Activated CD4-positive, alpha-beta T cell treated with anti-CD3 and anti-CD28 coated beads, Interleukin-2, amount 50 U/mL, for 48 hours (primary cell): Measurements from ENCODE around the gene FRMD3.
A peak's percentile ranks its signal among the peaks of the same experiment; 100 is the strongest.

Experiments
- DNase-seq, 2 experiments: peaks; one replicate each; pipeline ENCODE4 v3.0.0-alpha.2; 2020

FRMD3 gene

DNA sequence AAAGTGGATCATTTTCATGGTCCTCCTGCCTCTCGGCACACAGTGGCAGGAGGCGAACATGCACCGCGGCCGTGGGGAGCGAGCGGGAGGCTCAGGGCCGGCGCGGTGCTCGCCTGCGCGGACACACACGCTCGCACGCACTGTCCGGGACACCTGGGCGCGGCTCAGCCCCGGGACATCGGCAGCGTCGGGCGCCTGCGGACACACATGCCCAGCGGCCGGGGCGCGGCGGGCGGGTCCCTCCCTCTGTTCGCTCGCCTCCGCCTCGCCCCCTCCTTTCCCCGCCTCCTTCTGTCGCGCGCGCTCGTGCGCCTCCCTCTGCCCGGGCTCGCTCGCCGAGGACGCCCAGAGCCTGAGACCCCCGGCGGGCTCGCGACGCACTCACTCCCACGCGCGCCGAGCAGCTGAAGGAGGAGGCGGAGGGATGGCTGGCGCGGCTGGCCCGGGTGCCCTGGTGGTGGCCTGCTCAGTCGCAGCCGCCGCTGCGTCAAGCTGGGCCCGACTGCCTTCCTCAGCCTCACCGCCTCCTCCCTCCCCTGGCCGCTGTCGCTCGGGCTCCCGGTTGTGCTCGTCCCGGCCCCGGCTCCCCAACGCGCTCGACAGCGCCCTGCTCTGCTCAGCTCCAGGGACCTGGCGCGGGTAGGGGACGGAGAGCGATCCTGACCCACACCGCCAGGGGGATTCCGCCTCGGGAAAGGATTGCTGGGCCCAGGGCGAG is at the start of gene FRMD3:
TSS of gene FRMD3 (minus strand) at position 230 of the 718 bp plus-strand sequence. CDS start at position 60, 170 bp downstream.
- peak; percentile 39 to 57 for DNase-seq

DNA sequence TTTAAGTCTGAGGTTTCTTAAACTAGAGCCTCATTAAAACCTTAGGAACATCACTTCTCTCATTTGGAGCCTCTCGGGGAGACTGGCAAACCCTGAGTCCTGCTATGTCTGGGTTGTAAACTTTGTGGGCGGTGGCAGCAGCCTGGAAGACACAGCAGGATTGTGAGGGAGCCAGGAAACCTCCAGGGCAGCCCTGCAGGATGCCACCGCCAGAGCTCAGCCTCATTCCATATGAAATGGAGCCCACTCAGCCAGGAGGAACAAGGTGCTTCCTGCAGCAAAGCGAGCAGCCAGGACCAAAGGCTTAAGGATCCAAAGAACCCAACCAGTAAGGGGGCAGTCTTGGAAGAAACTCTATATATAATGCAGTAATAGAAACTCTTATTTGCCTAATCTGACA is 46.8 kb upstream of the FRMD3 start:
- no peak for DNase-seq

DNA sequence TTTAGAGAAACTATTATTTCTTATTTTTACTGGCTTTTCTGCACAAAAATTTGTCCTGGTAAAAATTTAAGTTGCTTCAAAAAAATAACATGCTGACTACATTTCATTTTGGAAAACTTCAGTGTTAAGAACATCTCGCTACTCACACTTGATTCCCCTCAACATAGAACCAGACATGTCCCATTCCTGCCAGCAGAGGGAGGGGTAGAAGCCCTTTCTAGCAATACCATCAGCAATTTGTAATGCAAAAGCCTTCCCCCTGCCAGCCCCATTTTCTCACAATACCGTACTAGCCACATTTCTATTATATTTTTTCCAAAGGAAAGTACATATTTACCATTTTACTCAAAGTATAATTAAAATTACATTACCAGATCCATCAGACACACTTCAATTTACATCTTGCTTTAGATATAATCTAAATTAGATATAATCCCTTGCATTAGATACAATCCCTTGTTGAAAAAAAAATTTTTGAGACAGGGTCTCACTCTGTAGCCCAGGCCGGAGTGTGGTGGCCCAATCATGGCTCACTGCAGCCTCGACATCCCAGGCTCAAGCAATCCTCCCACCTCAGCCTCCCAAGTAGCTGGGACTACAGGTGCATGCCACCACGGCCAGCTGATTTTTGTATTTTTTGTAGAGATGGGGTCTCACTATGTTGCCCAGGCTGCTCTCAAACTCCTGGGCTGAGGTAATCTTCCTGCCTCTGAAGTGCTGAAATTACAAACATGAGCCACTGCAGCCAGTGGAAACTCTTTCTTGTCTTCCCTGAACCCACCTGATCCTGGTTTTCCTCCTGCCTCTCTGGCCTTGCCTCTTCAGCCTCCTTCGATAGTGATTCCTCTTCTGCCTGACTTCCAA is 45.2 kb upstream of the FRMD3 start:
- peak; percentile 10 to 30 for DNase-seq

DNA sequence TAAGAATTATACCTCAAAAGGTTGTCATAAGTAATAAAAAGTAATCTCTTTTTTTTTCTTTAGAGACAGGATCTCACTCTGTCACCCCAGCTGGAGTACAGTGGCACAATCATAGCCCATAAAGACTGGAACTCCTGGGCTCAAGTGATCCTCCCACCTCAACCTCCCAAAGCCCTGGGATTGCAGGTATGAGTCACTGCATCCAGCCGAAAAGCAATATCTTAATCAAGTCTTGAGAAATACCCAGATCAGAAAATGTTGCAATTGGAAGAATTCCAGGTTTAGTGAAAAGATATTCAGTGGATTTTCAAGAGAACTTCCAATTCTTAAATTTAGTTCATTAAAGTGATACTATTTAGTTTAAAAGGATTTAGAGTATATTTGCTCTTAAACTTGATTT is 43.8 kb upstream of the FRMD3 start:
- no peak for DNase-seq

DNA sequence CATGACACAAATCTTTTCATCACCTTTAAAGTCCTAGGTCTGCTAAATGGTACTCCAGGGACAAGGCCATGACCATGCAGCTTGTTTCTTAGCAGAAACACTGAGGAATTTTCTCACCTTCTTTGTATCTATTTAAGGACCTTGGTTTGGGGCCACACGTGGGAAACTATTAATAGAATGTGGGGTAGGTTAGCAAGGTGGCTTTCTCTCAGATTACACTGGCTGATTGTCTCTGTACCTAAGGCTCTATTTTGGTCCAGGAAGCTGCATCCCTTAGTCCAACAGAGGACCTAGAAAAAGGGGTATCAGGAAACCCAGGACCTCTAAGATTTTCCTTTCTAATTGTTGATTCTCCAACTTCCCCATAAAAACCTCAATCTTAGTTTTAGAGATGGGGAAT is 36.3 kb upstream of the FRMD3 start:
- DNase-seq: no peak

DNA sequence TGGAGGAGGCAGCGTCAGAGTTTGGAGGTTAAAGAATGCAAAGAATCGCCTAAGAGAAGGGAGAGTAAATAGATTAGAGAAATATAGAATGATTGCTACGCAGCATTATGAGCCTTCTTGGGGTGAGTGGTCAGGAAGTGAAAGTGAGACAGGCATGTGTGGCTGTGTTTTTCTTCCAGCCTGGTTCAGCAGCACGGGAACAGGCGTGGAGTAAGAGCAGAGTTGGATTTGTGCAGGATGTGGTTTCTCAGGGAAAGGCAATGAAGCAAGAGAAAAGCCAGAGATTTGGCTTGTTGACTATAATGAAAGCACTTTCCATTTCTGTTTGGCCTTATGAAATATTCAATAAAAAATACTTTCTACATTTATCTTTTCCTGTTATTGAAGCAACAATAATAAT is 34.3 kb upstream of the FRMD3 start:
- DNase-seq: no peak

DNA sequence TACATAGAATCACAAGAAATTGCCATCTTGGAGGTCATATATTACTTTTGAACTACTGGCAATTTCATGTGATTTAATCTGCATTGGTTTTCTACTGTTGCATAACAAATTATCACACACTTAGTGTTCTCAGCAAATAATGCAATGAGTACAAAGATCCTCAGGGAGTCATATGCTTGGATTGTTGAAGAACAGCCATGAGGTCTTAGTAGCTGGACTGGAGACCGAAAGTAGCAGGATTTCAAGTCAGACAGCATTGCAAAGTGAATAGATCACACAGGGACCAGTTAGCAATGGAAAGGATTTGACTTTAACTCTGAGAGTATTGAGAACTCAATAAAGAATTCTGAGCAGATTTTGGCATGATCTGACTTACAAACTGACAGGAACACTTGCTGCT is 32.2 kb upstream of the FRMD3 start:
- no peak for DNase-seq

DNA sequence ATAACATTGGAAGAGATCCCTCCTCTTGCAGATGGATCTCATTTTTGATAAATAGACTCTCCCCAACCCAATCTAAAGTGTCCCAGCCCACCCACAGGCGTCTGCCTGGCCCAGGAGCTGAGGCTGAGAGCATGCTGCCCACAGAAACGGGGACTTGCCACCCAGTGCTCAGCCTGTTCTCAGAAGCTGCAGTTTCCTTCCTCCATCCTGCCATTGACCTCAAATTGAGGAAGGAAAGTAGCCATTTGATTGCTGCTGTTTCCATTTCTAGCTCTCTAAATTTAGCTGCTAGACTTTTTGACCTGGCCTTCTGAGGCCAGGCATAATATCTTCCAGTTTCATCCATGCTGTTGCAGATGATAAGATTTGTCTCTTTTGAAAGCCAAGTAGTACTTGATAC is 31.1 kb upstream of the FRMD3 start:
- DNase-seq: no peak

DNA sequence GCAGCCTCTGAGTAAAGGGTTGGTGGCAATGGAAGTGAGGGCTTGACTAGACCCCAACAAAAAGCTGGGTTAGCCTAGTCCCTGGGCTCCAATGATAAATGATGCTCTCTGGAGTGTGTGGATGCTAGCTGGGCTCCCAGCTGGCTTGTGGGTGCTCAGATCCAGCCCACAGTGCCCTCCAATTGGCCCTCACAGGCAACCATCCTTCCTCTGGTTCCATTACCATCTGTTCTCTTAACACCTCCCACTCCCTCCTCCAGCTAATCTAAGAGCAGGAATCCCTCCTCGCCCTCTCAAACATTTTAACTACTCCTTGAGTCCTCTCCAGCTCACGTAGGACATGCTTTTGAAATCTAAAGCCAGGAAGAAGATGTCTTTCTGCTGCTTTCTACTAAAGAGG is 25.2 kb upstream of the FRMD3 start:
- DNase-seq: no peak

DNA sequence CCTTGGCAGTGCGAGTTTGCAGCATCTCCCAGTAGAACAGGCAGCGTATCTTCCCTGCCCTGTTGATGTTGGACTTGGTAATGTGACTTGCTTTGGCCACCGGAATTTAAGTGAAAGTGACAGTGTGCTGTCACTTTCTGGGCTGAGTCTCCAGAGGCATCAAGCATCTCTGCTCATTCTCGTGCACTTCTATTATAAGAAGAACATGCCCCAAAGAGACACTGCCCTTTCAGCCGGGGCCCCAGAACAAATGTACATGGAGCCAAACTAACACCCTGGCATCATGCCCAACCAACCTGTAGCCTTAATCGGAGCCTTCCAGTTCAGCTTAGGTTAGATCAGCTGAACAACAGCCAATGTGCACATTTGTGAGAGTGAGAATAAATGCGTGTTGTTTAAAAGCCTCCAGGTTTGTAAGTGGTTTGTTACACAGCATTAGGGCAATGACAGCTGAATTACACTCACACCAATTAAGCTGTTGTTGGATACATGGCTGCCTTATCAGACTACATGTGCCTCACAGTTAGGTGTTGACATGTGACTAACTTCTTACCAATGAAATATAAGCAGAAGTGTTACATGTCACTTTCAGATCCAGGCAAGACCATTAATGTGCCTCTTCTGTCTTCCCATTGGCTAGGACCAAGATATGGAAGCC is 22.1 kb upstream of the FRMD3 start:
- no peak for DNase-seq

DNA sequence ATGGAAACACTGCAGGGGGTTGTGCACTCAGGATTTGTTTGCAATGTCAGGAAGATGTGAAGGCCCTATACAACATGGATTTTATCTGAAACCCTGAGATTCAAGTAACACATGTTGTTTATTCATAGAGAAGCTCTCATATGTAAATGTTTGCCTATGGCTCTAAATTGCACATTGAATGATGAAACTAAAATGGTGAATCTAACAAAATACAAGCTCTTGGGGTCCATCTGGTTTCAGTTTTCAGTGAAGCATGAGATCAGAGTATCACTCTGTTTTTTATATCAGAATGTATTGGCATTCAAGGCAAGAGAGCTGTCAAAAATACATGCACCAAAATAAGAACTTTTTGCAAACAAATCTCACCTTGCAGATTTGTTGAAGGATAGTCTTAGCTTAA is 19.6 kb upstream of the FRMD3 start:
- DNase-seq: no peak

DNA sequence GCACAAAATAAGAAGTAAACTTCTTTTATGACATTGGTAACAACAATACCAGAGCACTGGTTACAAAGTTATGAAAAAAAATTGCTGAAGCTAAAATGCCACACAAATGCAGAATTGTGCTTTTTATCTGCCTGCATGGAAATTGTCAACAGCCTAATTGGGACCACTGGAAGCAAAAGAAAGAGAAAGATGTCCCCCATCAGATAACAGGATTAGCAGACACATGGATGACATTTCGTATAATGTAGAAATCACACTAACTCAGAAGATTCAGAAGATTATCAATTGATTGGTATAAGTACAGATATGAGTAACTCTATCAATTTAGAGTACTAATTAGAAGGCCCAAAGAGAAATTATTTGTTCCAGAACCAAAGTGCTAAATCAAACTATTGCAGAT is 19.1 kb upstream of the FRMD3 start:
- DNase-seq: no peak

DNA sequence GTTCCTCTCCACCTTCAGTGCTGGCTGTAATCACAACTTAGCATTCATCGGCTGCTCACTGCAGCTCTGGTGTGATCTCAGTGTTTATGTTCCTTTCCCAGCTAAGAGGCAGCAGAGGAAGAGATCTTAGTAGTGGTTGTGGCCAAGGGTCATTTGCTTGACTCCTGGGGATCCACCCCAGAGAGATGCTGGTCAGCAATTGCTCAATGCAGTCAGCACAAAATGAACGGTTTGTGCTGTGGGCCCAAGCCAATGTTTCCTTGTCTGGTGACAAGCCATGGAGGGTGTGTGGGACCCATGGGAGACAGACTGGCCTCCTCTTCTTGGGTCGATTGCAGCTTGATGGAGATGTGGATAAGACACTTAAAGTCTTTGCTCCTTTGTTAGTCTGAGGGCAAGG is 16.1 kb upstream of the FRMD3 start:
- no peak for DNase-seq

DNA sequence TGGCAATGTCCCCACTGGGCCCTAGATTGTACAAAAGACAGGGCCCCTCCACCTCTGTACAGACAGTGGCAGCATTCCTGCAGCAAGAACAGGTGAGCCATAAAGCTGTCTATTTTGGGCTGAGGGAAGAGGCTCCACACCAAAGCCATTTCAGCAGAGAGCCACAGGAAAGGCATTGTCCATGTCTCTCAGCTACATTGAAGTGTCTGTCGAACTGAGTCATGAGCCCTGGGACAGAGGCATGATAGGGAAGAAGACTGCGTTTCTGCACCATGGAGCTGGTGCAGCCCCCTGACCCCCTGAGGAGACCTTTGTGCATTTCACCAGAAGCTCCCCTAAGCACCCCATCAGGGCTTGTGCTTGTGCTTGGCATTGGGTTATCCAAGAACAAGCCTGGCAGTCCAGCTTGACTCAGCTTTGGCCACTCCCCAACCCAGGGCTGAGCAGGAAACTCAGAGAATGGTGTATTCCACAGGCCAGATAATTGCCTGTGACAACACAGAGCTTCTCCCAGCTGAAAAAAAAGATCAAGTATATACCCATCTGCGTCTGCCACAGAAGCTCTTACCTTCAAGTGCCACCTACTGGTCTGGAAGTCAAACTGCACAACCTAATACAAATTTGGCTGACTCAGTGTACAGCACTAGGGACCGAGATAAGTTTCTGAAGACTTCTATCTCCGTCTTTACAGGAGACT is 5.9 kb upstream of the FRMD3 start:
- no peak for DNase-seq

DNA sequence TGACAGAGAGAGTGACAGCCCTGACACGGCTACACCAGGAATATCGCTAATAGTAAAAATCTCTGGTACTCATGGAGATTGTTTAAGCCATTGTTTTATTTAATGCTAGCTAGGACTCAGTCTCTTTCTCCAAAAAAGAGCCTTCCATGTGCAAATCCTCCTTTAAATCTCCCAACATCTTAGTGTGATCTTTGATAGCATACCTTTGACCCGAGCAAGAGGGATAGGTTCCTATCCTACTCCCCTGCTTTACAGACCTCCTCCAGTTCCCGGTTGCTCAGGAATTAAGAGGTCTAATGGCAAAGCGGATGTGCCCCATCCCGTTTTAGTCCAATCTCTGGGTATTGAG is 663 bp upstream of the FRMD3 start:
- no peak for DNase-seq

DNA sequence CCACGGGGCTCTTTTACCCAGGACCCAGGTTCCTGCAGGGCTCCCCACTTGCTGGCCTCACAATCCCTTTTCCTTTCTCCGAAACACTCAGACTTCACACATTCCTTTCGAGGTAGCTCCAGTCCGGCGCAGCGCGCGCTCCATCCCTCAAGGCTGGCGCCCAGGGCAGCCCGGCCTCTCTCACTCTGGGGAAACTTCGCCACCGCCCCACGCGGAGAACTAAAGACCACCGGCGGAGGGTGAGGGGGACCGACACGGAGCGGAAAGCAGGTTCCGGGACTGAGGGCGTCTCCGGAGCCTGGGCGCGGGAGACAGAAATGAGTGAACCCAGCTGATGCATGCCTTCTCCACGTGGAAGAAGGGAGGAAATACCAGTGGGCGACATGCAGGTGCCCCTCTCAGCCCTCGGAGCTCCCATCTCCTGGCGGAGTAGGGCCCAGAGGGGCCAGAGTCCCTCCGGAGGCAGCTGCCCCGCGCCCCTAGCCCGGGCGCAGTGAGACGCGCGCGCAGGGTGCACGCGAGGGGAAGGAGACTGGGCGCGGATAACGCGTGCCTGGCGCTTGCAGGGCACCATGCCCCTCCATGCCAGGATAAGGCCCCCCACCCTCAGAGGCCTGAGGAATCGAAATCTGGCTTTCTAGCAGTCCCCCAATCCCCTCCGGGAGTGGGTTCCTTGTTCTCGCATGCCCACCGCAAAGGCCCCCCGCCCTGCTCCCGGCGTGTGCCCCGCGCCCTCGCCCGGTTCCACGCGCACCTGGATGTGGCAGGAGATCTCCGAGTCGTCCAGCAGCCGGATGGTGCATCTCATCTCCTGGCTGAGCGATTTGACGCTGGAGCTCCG is 650 bp downstream of the FRMD3 start:
- DNase-seq: peak in 1 of 2 experiments; percentile 5

DNA sequence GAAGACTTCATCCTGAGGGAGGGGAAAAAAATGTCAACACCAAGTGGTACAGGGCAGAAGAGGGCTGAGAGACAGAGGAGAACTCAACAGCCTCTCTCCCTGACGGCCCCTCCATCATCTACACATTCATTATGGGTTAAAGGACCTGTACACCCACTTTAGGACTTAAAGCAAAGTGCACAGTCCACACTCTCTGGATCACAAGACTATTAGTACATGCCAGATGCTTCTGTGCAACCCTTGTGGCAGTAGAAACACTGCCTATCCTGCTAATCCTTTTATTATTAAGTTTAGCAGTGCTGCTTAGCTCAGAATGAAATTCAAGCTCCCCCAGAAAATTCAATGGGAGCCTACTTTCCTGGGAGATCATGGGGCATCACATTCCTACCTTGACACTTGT is 1.9 kb downstream of the FRMD3 start:
- DNase-seq: no peak

DNA sequence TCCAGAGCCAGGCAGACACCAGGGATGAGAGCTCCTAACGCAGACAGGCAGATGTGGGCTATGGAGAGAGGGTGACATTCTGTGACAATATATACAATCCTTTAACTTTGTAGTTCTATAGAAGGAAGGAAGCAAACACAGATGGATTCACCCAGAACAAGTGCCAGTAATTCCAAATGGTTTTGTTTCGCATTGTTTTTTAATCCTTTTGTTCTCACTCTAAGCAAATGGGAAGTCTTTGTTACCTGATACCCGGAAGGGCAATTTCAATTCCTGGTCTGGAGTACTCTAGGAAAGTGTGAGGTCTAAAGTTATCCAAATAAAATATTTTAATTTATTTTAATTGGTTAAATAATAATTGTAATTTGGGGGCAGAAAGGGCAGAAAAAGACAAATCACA is 2.5 kb downstream of the FRMD3 start:
- no peak for DNase-seq

DNA sequence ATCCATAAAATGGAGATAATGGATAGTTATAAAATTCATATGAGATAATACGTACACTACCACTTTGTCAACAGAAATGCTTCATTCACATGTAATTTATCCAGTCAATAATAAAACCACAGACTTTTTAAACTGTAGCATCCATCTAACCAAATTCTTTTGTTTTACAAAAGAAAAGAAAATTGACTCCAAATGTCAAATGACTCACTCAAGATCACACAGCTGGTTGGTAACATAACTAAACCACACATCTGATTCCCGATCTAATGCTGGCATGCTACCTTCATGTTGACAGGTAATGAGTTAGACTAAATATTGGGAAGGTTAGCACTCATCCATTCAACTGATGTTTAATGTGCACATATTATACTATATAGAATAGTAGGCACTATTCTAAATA is 4.9 kb downstream of the FRMD3 start:
- DNase-seq: no peak

DNA sequence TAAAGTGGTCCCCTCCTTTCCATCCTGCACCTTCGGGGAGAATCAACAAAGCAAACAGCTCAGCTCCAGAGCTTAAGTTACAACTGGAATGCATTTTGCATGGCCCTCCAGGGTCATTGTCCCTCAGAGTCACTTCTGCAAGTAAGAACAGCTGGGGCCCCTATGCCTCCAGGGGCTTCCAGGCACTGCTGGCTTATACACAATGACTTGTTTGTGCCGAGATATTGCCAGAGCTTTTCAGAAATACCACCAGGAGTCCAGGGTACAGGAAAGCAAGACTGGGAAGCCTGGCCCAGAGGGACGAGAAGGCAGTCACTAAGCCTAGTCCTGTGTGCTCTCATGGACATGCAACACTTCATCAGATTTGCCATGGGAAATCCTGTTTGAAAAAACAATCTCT is 11.3 kb downstream of the FRMD3 start:
- DNase-seq: no peak

DNA sequence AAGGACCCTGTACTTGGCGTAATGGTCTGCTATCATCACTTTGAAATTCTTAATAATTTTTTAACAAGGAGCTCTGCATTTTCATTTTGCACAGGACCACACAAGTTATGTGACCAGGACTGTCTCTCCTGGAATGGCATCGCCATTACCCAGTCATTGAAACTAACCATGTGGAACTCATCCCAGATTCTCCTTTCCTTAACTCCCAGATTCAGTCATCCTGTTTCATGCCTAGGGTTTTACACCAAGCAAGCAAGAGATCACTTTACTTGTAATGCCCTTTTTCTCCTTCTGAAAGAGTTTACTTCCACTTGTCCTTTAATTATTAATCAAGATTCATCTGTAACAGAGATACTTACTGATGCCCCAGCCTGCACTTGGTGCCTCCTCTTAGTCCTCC is 12.0 kb downstream of the FRMD3 start:
- DNase-seq: no peak

DNA sequence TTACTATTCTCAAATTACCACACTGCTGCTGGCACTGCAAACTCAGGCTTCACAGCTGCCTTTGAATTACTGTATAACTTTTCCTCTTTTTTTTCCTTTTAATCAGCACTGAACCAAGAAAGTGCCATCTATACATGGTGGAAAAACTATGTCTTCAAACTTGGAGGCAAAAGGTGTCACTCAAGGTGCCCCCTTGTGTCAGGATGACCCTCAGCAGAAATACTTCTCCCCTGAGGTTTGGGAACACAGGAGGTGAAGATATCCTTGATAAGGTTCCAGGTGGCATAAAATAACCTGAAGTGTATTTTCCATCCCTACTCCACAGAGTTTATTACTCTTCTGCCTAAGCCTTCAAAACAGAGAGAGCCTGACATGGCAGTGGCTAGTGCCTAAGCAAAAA is 14.5 kb downstream of the FRMD3 start:
- DNase-seq: no peak
